T-helper 22 cell (primary cell): ENCODE data around the gene COQ9.

ENCODE experiments used
- DNase-seq: peaks from one replicate; pipeline ENCODE4 v3.0.0-alpha.2; 2020; ENCODE audit warnings: low read depth

The COQ9 gene

DNA sequence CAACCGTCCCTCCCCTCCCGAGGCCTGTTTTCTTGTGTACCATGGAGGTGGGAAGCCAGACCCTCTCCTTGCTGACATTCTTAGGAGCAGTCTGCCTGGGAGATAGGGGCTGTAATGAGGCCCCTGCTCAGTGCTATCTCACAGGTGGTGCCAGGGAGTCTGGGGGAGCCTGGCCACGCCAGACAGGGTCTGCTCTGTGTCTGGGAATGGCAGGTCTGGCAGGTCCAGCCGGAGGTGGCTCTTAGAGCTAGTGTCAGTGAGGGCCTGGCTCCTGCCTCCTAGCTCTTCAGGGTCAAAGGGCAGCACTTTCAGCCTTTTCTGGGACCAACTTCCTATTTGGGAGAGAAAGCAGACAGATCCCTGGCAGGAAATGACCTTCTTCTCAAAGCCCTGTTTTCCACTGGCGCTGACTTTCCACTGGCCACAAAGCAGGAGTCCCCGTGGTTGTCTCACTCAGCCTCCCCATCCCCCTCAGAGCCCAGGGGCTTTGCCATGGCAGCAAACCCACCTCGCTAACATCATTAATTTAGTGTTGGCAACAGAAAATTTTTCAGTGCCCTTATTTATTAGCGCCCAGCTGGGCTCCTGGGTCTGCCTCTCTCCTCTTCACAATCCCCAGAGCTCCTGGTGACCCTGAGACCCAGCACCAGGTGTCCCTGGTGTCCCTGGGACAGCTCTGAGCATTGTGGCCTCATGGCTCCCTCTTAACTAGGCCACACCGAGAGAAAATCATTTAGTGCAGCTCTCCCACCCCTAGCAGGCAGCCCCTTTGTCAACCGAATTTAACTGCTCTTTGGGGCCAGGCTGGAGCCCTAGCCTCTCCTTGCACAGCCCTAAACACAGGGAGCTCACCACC lies 63.0 kb downstream of the COQ9 start:
- DNase-seq, result no peak
